SIG-M5 (cell line): ENCODE data around the gene ZNF576.
A peak's percentile ranks its signal among the peaks of the same experiment; 100 is the strongest.
"Not testable (repeated sequence)": the region's sequence is repeated elsewhere in the genome, so short reads cannot be mapped to it uniquely, and the experiment has no call there.

Source experiments
- DNase-seq: peaks from one replicate; lab custom pipeline; 2025; lab: John Stamatoyannopoulos, UW

The ZNF576 gene

DNA sequence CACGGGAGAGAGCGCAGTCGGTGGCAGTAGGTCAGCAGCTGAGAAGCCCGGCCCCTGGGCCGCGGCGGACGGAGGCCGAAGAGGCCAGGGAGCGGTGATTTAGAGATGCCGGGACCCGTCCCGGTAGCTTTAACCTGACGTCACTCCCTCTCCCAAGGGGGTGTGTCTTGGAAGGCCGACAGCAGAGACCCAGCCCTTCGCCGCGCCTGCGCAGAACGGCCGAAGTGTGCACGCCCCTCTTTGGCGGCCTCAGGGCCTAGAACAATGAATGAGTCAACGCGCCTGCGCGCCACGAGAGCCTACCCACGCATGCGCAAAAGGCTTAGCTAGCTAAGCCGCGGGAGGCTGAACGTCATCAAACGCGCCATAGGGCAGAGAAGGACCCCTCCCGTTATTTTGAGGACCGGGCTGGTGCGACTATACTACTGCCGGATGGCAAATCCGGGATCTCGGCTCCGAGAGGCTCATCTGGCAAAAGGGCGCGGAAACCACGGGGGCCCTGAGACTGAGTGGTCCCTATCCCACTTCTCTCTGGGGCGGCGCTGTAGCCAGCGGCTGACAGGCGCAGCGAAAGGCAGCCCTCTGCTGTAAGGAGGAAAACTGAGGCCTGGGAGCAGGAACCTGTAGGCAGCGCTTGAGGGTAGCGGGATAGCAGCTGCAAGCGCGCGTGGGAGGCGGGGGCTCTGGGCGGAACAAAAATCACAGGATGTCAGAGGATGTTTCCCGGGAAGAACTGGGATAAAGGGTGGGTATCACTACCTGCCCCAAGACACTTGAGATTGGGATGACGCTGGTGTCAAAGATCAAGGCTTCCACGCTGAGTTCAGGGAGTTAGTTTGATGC is at the start of gene ZNF576, which contains the start of gene IRGQ:
Gene ZNF576 (plus strand): TSS at position 597 of the 843 bp plus-strand sequence. CDS start 514 bp downstream, outside the sequence.
Gene IRGQ (minus strand): TSS at position 136 of the 843 bp plus-strand sequence. CDS start 796 bp downstream, outside the sequence.
- peak; percentile 78 for DNase-seq

DNA sequence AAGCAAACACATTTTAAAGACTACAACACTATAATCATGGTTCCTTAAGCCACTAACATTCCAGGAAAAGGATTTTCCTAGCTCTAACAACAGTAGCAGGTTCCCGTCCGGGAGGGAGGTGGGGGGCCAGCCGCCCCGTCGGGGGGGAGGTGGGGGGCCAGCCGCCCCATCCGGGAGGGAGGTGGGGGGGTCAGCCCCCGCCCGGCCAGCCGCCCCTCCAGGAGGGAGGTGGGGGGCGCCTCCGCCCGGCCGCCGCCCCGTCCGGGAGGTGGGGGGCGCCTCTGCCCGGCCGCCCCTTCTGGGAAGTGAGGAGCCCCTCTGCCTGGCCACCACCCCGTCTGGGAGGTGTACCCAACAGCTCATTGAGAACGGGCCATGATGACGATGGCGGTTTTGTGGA is 48.5 kb upstream of the ZNF576 start:
- DNase-seq, result not testable (repeated sequence)

GRCh38 chr19:43548706-43549105 is 47.7 kb upstream of the ZNF576 start:
- no peak for DNase-seq

DNA sequence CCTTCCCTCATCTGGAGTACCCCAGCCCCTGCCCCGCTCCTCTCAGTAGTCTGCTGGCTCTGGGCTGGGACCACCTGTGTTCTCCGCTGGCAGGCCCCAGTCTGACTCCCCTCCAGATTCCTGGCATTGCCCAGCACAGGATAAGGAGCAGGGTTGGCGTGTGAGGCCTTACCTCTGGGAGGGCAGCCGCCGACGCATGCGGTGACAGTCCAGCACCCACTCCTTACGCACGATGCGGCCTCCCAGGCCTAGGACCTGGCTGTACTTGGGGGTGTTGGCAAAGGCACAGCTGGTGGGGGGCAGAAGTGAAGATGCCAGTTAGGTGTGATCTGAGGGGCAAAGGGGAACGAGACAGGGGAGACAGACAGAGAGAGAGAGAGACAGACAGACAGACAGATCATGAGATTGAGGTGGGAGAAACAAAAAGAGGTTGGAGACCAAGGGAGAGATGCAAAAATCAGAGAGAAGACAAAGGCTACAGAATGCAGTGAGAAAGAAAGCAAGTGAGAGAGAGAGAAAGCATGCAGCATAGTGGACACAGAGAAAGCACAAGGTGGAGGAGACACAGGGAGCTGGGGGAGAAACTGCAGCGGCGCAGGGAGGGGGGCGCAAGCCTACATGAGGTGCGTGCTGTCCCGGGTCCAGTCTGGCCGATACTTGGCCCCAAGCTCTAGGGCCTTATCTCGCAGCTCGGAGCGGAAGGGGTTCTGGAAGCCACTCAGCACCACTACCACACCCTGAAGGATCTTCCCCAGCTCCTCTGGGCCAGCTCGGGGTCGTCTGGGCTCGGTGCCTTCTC is 44.8 kb upstream of the ZNF576 start:
- DNase-seq, result no peak

DNA sequence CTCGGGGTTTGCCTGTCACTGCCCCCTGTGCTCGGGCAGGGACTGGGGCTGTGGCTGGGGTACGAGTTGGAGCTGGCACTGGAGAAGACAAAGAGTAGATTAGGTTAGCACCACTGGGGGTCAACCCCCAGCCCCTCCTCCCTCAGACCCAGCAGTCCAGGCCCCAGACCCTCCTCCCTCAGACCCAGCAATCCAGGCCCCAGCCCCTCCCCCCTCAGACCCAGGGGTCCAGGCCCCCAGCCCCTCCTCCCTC is 44.3 kb upstream of the ZNF576 start:
- DNase-seq, result no peak

- DNase-seq, result no peak
These were observed 43.8 kb upstream of the ZNF576 start for GRCh38 chr19:43552616-43553015.

DNA sequence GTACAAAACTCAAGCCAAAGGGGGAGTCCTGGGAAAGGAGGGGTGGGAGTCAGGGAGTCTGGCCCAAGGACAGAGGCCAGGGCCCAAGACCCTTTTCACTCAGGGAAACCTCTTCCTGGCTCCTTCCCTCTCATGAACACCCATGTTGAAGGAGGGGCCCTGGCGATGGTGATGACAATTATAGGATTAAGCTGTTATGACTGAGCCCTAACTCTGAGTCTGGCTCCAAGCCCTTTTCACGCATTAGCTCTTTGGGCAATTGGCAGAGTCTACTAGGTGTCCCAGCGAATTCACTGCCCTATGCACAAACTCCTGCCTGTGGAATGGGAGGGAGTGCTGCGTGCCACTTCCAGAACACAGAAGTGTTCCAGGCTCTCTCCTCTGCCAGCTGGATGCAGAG is 42.7 kb upstream of the ZNF576 start:
- no peak for DNase-seq

- DNase-seq, result no peak
These were observed 42.0 kb upstream of the ZNF576 start for GRCh38 chr19:43554317-43554895.

- peak; percentile 7 for DNase-seq
These were observed 41.1 kb upstream of the ZNF576 start for GRCh38 chr19:43555185-43555770.

DNA sequence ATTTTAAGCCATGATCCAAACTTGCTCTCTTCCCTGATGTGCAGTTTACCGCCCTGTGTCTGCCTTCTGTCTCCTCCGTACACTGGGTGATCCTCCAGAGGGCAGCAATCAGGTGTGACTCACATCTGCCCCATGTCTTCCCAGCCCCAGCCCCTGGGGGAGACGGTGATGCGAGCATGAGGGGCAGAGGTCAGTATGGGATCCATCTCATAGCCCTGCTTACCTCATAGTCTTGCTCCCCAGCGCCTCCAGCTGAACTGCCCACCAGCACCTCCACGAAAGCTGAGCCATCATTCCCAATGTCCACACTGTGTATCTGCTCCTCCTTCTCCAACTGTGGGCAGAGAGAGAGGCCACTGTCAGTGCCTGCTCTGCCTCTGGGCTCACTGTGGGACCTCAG is 35.7 kb upstream of the ZNF576 start:
- DNase-seq, result no peak

DNA sequence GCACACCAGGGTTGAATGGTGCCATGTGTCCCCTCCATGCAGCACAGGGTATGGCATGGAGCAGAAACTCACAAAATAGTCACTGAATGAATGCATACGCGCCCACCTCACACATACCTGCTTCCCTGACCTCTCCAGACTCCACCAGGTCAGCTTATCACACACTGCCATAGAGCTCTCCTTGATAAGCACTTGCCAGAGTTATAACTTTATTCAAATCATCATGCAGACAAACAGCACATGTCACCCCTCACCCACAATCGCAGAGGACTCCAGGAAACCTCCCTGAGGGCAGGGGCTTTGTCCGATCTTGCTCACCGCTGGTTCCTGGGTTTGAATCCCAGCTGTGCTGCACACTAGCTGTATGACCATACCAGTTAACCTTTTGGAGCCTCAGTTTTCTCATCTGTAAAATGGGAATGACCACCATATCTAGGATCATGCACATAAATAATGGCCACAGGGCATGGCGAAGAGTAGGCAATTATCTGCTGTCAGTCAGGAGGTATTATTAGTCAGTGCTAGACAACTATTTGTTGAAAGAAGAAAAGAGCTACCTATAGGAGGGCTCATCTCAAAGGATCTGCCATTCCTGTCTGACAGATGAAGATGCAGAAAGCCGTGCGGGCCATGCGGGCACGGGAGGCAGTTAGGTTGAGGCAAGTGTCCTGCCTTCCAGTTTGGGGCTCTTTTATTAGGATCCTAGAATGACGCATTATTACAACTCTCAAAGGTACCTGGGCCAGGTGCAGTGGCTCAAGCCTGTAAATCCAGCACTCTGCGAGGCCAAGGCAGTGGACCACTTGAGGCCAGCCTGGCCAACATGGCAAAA is 35.0 kb upstream of the ZNF576 start:
- DNase-seq, result no peak

DNA sequence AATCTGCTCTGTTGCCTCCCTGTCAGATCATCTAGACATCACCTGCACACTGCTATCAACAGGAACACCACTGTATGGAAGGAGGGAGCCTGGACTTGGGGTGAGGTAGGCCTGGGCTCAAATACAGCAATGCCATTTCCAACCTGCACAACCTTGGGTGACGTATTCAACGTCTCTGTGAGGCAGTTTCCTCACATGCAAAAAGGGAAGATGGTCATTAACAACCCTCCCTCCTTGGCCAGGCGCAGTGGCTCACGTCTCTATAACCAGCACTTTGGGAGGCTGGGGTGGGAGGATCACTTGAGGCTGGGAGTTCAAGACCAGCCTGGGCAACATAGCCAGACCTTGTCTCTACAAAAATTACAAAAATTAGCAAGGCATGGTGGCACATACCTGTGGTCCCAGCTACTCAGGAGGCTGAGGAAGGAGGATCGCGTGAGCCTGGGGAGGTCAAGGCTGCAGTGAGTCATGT is 34.1 kb upstream of the ZNF576 start:
- no peak for DNase-seq

DNA sequence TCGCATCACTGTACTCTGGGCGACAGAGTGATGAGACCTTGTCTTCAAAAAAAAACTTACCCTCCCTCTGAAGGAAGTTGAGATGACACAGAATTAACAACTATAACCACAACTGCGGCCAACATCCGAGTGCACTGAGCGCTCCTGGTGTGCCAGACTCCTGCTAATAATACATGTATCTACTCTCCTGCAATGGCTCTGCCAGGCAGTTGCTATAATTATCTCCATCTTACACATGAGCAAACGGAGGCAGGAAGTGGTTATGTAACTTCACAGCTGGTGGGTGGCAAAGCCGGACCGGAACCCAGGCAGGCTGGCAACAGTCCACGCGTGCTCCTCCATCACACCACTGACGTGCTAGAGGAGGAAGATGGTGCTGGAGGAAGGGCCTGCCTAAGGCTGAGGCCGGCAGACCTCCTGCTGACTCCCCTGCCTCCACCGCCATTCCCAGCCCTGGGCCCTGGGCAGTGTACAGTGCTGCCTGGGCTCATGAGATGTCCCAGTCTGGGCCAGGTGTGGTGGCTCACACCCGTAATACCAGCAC is 33.6 kb upstream of the ZNF576 start:
- peak; percentile 96 for DNase-seq

DNA sequence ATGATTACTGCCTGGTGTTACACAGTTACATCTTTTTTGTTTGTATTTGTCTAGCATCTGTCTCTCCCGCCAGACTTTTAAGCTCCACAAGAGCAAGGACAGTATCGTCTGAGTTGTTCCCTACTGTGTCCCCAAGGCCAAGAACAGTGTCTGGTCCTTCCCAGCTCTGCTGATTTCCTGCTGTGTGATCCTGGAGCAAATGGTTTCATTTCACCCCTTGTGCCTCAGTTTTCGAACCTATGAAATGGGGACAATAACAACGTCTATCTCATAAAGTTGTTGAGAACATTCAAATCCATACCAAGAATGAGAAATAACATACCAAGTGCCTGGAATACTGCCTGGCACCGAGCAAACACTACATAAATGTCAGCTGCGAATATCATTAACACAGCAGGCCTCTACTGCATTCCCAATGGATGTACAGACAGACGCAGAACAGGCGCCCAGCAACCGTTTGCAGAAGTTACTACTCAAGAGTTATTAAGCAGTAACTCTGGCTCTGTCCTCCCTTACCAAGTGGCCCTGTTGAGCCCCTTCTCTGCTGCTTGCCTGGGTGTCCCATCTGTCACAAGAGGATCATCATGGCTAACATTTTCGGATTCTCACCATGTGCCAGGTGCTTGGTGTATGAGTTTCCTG is 32.5 kb upstream of the ZNF576 start:
- DNase-seq, result no peak

- no peak for DNase-seq
These were observed 31.6 kb upstream of the ZNF576 start for GRCh38 chr19:43564800-43565199.

DNA sequence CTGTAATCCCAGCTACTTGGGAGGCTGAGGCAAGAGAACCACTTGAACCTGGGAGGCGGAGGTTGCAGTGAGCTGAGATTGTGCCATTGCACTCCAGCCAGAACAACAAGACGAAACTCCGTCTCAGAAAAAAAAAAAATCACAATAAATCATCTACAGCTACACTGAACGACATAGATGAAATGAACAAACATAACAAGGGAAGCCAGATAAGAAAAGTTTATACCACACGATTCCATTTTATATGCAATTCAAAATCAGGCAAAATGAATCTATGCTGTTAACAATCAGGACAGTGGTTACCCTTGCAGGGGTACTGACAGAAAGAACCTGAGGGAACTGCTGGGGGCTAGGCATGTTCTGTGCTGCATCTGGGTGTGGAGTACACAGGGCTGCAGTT is 26.7 kb upstream of the ZNF576 start:
- no peak for DNase-seq

- DNase-seq, result no peak
These were observed 26.1 kb upstream of the ZNF576 start for GRCh38 chr19:43570174-43570791.

DNA sequence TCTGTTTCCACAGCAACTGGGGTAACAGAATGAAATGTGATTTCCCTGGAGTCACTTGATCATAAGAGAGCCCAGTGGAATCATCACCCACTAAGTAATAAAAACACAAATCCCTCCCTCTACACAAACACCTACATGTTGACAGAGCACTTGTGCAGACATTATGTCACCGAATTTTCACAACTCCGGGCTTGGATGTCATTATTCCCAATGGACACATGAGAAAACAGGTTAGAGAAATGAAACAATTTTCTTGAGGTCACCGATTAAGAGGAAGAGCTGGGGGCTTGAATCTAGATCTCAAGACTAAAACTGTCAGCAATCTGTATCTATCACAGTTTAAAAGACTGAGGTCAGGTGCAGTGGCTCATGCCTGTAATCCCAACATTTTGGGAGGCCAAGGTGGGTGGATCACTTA is 24.2 kb upstream of the ZNF576 start:
- no peak for DNase-seq

DNA sequence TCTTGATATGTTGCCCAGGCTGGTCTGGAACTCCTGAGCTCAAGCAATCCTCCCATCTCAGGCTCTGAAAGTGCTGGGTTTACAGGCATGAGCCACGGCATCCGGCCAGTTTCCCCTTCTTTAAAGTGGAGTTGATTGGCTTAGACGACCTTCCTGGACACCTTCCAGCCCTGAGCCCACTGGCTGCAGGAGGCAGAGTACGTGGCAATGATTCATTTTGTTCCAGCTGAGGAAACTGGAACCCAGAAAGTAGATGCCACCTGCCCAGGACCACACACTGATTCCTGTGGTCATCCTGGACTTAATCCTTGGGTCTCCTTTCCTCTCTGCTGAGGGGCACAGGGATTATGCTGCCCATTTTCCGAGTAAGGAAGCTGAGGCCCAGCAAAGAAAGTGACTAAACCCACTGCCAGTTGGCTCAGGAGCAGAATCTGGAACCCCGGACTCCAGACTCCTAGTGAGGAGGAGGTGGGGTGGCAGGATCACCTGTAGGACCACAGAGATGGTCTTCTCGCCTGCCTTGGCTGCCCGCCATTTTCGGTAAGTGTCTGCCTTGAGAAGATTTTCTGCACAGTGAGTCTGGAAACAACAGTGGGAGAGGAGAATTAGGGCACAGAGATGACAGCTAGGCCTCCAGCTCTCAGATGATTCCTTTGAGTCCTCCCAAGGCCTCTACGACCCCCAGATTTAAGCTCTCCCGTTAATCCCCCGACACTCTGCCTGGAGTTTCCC is 21.8 kb upstream of the ZNF576 start:
- no peak for DNase-seq
